MM.1S (cell line): ENCODE data around the gene SPEM2.
A peak's percentile ranks its signal among the peaks of the same experiment; 100 is the strongest.

Experiments
- DNase-seq: peaks from one replicate; pipeline ENCODE4 v3.0.0-alpha.2; 2015
- H2AFZ ChIP-seq: fragments of 300-600 bp; sonication (generic); 2 replicates; pipeline ENCODE4 v1.6.0; 2016; ENCODE audit warnings: antibody characterized with exemption, low read length
- H3F3A ChIP-seq: fragments of 300-600 bp; sonication (generic); 2 replicates; pipeline ENCODE4 v1.6.1; 2016; ENCODE audit warnings: mild to moderate bottlenecking, antibody characterized with exemption, low read length, moderate library complexity, mixed read lengths; ENCODE audit not compliant: insufficient read depth
- H3K27ac ChIP-seq: fragments of 300-600 bp; sonication (generic); 2 replicates; pipeline ENCODE4 v1.5.1; 2016; ENCODE audit warnings: mild to moderate bottlenecking, low read length
- H3K27me3 ChIP-seq: fragments of 300-600 bp; sonication (generic); replicated peaks from 2 replicates; pipeline ENCODE4 v1.6.0; 2016; ENCODE audit warnings: low read length; ENCODE audit not compliant: insufficient read depth
- H3K36me3 ChIP-seq: fragments of 300-600 bp; sonication (generic); replicated peaks from 2 replicates; pipeline ENCODE4 v1.6.1; 2016; ENCODE audit warnings: mild to moderate bottlenecking, low read length, mixed read lengths; ENCODE audit not compliant: insufficient read depth
- H3K4me1 ChIP-seq: fragments of 300-600 bp; sonication (generic); 2 replicates; pipeline ENCODE4 v1.6.1; 2016; ENCODE audit warnings: low read length, mixed read lengths
- H3K4me2 ChIP-seq: fragments of 300-600 bp; sonication (generic); 2 replicates; pipeline ENCODE4 v1.6.0; 2016; ENCODE audit warnings: low read depth, low read length
- H3K4me3 ChIP-seq: fragments of 300-600 bp; sonication (generic); 2 replicates; pipeline ENCODE4 v1.5.1; 2016; ENCODE audit warnings: low read length, mixed read lengths
- H3K79me2 ChIP-seq: fragments of 300-600 bp; sonication (generic); 2 replicates; pipeline ENCODE4 v1.6.1; 2016; ENCODE audit warnings: mixed run types, low read length, mixed read lengths
- H3K9ac ChIP-seq: fragments of 300-600 bp; sonication (generic); 2 replicates; pipeline ENCODE4 v1.6.1; 2016; ENCODE audit warnings: low read length, mixed read lengths
- H3K9me2 ChIP-seq: fragments of 300-600 bp; sonication (generic); replicated peaks from 2 replicates; pipeline ENCODE4 v1.6.1; 2016; ENCODE audit warnings: mild to moderate bottlenecking, low read length, mixed read lengths; ENCODE audit not compliant: insufficient read depth
- H3K9me3 ChIP-seq: fragments of 300-600 bp; sonication (generic); replicated peaks from 2 replicates; pipeline ENCODE4 v1.6.1; 2016; ENCODE audit warnings: mild to moderate bottlenecking, low read length, mixed read lengths; ENCODE audit not compliant: insufficient read depth
- H4K20me1 ChIP-seq: fragments of 300-600 bp; sonication (generic); 2 replicates; pipeline ENCODE4 v1.6.1; 2016; ENCODE audit warnings: mild to moderate bottlenecking, low read length, moderate library complexity, mixed read lengths; ENCODE audit not compliant: insufficient read depth
- CTCF ChIP-seq: fragments of 300-600 bp; sonication (generic); IDR thresholded peaks from 2 replicates; pipeline ENCODE4 v1.5.1; 2016; ENCODE audit warnings: antibody characterized with exemption, low read length, mixed read lengths
- EZH2 ChIP-seq: fragments of 300-600 bp; sonication (generic); optimal IDR thresholded peaks from 2 replicates; pipeline ENCODE3; 2017; ENCODE audit warnings: low read depth, mild to moderate bottlenecking, antibody characterized with exemption, low read length, mixed read lengths
- EZH2phosphoT487 ChIP-seq: fragments of 300-600 bp; sonication (generic); IDR thresholded peaks from 2 replicates; pipeline ENCODE4 v1.6.1; 2018; ENCODE audit warnings: antibody characterized with exemption, low read length

Gene SPEM2

GRCh38 chr17:7389924-7390910, 35.2 kb upstream of the SPEM2 start:
- no peaks in the 10 kb centered on the region; the same call in 1 of the 2 replicates for H3K27me3 ChIP-seq
- H4K20me1 ChIP-seq = no peaks in the 10 kb centered on the region
- H3K4me3 ChIP-seq = no peak overlapping the region
- no peak for TF ChIP-seq EZH2
- TF ChIP-seq CTCF = no peak
- no peak for TF ChIP-seq EZH2phosphoT487
- H3F3A ChIP-seq = peaks cover 6% of the 10 kb centered on the region; the same call in 1 of the 2 replicates
- H2AFZ ChIP-seq = no peak overlapping the region
- no peaks in the 10 kb centered on the region for H3K9me2 ChIP-seq
- H3K9me3 ChIP-seq = no peaks in the 10 kb centered on the region
- H3K4me1 ChIP-seq = 0 out of 2 replicates have a peak, but pooled peaks cover 3% of the 10 kb centered on the region
- no peak overlapping the region for H3K4me2 ChIP-seq
- H3K9ac ChIP-seq = no peak overlapping the region
- no peaks in the 10 kb centered on the region for H3K36me3 ChIP-seq
- no peaks in the 10 kb centered on the region for H3K79me2 ChIP-seq
- no peak for DNase-seq
- no peak overlapping the region for H3K27ac ChIP-seq

- no peaks in the 10 kb centered on the region for H3K36me3 ChIP-seq
- H3F3A ChIP-seq = peaks cover 6% of the 10 kb centered on the region; the same call in 1 of the 2 replicates
- DNase-seq = no peak
- H3K79me2 ChIP-seq = no peaks in the 10 kb centered on the region
- H3K9me3 ChIP-seq = no peaks in the 10 kb centered on the region
- no peak for TF ChIP-seq EZH2
- H3K4me1 ChIP-seq = 0 out of 2 replicates have a peak, but pooled peaks cover 3% of the 10 kb centered on the region
- no peaks in the 10 kb centered on the region; the same call in 1 of the 2 replicates for H3K27me3 ChIP-seq
- no peak overlapping the region for H2AFZ ChIP-seq
- H3K9me2 ChIP-seq = no peaks in the 10 kb centered on the region
- no peaks in the 10 kb centered on the region for H4K20me1 ChIP-seq
- H3K4me2 ChIP-seq = no peak overlapping the region
- H3K9ac ChIP-seq = no peak overlapping the region
- no peak overlapping the region for H3K4me3 ChIP-seq
- H3K27ac ChIP-seq = no peak overlapping the region
Observed at GRCh38 chr17:7391307-7391706, 34.1 kb upstream of the SPEM2 start.

DNA sequence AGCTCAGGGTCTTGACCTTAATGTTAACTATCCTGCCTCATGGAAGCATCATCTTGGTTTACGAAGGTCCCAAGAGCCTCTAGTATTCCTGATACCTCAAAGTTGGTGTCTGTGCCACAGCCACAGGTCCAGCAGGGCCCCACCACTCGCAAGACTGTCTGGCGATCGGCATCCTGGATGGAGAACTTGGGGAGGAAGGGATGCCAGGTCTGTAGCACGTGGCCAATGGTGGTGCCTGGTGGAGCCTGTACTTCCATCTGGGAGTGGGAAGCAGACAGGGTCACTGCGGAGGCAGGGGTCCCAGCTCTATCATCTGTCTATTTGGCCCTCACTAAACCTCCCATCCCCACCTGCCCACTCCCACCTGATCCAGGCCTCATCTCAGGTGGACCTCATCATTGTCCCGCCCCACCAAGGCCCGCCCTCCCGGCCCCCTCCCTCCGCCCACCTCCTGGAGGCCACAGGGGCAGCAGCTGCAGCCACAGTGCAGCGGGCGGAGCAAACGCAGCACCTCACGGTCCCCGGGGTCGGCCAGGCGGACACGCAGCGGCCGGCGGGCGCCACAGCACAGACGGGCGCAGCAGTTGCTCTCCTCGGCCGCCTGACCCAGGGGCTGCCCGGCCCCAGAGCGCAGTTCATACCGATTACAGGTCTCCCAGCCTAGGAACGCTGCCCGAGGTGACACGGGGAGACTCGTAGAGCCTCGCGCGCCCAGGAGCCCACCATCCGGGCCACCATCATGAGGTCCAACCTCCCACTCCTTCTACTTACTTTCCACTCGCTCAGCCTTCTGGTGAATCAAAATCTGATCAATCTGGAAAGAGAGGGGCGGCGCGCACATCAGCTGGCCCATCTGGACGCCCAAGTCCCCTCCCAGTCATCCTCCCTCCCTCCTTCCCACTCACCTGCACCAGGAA, 32.5 kb upstream of the SPEM2 start:
- H3K4me3 ChIP-seq = 0 out of 2 replicates have a peak overlapping the region, but pooled peaks have one; percentile 85
- H4K20me1 ChIP-seq = no peaks in the 10 kb centered on the region
- TF ChIP-seq EZH2 (no peak), CTCF (no peak), EZH2phosphoT487 (no peak)
- H3K4me1 ChIP-seq = 0 out of 2 replicates have a peak, but pooled peaks cover 3% of the 10 kb centered on the region
- H3F3A ChIP-seq = peaks cover 6% of the 10 kb centered on the region; the same call in 1 of the 2 replicates
- peak overlapping the region; percentile 100 for H3K4me2 ChIP-seq
- H3K9ac ChIP-seq = no peak overlapping the region
- H3K79me2 ChIP-seq = no peaks in the 10 kb centered on the region
- H3K36me3 ChIP-seq = no peaks in the 10 kb centered on the region
- no peaks in the 10 kb centered on the region for H3K9me2 ChIP-seq
- H3K27me3 ChIP-seq = no peaks in the 10 kb centered on the region
- H3K27ac ChIP-seq = no peak overlapping the region
- no peaks in the 10 kb centered on the region for H3K9me3 ChIP-seq
- DNase-seq = no peak
- H2AFZ ChIP-seq = no peak overlapping the region; the same call in 1 of the 2 replicates
